ENCODE results near the gene AGAP1.
"Not testable (repeated sequence)": the region's sequence is repeated elsewhere in the genome, so short reads cannot be mapped to it uniquely, and the experiment has no call there.

The AGAP1 gene

DNA sequence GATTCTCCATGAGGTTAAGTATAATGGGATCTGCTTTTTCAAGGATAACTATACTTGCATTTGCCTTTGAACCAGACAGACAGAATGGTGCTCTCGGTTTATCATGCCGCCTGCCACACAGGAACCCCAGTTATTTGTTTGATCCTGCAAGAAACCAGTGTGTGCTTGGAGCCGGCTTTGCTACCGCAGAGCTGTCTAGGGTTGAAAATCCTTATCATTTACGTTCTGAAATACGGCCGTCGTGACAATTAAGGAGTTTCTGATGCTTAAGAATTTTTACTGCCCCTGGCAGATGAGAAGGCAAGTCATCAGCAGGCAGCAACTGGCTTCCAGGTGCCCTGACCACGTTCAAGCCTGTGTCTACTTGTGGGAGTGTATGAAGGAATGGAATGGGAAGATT, 562.3 kb downstream of the AGAP1 start:
- DNase-seq = no peak

DNA sequence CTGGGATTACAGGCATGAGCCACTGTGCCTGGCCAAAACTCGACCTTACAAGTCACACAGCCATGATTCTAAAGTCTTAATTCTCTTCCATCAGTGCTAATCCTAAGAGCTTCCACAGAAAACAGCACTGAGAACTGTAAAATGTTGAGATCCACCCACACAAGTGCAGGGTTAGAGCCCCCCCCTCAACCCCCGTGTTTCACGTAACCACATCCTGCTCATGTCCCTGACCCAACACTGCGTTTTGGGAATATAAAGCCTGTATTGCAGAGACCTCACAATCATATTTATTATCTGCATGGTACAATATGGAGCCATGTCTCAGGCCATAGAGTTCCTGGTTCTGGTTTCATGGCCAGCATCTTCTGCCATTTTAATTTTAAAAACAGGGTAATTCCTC, 563.5 kb downstream of the AGAP1 start:
- DNase-seq = no peak

DNA sequence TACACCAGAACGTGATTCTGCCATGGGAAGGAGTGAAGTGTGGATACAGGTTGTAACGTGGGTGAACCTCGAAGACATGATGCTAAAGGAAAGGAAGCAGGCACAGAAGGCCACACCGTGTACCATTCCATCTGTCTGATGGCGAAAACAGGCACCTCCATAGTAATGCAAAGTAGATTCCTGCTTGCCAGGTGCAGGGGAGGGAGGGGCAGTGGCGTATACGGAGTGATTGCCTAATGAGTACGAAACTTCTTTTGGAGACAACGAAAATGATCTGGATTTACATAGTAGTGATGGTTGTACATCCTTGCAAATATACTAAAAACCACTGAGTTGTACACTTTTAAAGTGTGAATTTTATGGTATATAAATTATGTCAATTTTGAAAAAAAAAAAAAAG, 567.7 kb downstream of the AGAP1 start:
- DNase-seq = no peak

DNA sequence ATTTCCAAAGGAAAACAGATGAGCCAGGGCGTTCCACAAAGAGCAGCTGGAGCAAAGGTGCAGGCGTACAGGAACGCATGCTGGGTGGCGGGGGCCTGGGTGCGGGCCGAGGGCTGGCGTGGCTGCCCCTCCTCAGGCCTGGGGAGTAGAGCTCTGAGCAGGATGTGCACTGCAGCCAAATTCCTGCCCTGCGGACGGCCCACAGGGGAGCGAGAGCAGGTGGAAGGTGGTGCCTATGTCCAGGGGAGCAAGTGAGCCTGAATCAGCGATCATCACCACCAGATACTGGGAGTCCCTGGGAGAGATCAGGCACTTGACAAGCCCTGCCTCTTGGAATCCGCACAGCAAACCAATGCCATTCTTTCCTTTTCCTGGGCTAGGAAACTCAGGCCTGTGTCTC, 568.1 kb downstream of the AGAP1 start:
- no peak for DNase-seq

DNA sequence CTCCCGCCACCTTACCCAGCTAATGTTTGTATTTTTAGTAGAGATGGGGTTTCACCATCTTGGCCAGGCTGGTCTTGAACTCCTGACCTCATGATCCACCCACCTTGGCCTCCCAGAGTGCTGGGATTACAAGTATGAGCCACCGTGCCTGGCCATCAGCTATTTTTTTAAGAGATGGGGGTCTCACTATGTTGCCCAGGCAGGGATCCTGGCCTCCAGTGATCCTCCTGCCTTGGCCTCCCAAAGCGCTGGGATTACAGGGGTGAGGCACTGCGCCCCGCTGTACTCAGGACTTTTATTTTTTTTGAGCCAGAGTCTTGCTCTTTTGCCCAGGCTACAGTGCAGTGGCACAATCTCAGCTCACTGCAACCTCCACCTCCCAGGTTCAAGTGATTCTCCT, 569.0 kb downstream of the AGAP1 start:
- not testable (repeated sequence) for DNase-seq

DNA sequence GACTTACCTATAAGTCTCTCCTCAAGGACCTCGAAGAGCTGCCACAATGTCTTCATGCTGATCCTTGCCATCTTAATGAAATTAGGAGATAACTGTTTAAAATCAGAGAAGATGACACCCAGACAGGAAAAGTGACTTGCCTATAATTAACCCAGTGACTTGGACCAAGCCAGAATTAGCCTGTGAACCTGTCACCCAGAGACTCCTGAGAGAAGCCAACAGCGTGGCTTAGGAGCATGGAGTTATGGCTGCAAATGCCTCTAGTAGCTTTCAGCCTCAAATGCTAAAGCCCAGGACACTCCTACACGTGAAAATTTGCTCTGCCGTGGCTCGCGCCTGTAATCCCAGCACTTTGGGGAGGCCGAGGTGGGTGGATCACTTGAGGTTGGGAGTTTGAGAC, 570.2 kb downstream of the AGAP1 start:
- no peak for DNase-seq

DNA sequence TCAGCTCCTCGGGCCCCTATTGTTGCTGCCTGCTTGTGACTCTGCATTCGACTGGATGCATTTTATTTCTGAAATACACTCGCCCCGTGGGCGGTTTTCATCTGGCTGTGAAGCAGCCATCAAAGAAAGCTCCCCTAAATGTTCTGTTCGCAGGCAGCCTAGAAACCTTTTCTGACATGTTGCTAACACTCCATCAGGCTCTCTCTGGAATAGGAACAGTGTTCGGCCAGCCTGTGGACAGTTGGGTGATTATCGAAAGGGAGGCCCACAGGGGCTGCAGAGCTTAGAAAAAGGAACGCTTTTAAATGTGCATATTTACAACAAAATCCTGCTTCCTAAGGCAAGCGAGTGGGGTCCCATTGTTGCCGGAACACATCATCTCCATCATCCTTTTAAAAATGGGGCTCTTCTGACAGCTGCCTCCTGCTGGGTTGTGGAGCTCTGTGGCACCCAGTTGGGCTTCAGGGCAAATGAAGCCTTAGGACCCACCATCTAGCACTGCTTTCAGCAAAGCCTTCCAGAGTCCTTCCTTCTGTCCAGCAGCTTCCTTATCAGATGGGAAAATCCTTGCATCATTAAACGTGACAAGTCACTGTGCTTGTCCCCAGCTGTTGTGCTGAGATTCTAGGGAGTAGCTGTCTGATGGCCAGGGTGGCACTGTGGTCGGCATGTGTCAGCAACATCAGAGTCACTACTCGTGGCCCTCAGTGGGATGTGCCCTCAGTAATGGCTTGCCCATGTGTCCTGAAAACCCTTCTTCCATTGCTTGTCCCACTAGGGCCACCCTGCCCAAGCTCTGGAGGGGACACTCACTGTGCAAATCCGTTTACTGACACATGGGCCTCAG, 571.7 kb downstream of the AGAP1 start:
- no peak for DNase-seq

DNA sequence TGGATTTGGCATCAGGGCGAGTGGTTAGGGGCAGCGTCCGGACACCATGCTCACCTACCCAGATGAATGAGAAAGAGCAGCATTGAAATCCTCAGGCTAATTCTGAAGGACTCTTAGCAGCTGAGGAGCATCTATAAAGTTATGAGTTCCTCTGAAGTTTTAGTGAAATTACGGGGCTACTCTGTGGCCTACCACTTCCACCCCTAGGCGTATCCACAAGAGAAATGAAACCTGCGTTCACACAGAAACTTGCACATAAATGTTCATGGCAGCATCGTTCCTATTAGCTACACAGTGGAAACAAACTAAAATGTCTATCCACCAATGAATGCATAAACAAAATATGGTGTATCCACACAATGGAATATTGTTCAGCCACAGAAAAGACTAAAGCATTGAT, 576.4 kb downstream of the AGAP1 start:
- DNase-seq = no peak

DNA sequence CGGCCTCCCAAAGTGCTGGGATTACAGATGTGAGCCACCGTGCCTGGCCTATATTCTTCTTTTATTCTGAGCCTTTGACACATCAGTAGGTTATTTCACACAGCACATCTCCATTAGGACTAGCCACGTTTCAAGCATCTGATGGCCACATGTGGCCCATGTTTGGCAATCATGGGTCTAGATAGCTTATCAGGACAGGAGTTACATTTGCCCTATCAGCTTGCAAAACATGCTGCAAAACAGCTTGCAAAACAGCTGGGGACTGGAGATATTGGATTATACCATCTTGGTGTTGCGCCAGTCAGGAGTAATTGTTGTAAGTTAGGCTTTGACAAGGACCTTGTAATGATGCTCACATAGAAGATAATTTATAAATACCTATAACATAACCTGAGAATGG, 579.4 kb downstream of the AGAP1 start:
- DNase-seq = no peak

DNA sequence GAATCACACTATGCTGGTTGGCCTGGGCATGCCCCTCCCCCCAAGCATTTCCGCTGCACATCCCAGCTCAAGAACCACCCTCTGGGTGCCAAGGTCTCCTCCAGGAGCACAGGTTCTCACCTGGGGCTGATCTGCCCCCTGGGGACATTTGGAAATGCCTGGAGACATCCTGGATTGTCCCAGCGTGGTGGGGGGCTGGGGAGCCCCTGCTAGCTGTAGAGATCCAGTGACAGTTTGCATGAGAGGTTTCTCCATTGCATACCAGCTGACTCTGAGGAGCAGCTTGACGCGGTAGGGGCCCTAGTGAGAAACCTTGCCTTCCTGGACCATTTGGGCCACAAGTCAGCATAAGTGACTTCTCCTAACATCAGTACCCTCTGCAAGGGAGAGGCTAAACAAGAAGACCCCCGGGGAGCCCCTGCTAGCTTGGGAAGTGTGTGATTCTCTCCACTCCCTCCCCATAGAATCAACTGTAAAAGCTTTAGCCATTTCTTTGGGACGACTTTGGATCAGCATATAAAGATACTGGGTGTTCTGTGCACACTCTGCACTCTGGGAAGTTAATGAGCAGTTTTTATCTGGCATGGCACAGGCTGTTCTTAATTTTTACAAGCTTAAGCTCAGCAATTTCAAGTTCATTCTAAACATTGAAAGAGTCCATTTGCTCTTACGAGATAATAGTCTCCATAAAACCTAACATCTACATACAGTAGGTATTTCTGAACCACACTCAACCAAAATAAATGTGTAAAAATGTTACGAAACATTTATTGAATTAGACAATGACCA, 580.2 kb downstream of the AGAP1 start:
- no peak for DNase-seq

DNA sequence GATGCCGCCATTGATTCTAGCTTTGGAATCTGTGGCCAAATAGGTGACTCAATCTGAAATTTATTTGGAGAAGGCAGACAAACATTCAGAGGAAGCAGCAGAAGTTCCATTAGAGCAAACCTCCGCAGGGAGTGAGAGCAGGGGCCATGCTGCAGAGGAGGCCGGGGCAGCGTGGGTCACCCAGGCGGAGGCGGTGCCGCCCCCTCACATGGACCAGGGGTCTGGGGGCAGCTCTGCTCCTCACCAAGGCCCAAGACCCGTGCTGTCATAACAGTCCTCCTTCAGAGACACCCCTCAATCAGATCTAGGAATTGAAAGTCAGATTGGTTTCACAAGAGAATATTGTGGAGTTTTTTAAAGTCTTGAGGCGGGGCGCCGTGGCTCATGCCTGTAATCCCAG, 582.0 kb downstream of the AGAP1 start:
- DNase-seq = no peak

DNA sequence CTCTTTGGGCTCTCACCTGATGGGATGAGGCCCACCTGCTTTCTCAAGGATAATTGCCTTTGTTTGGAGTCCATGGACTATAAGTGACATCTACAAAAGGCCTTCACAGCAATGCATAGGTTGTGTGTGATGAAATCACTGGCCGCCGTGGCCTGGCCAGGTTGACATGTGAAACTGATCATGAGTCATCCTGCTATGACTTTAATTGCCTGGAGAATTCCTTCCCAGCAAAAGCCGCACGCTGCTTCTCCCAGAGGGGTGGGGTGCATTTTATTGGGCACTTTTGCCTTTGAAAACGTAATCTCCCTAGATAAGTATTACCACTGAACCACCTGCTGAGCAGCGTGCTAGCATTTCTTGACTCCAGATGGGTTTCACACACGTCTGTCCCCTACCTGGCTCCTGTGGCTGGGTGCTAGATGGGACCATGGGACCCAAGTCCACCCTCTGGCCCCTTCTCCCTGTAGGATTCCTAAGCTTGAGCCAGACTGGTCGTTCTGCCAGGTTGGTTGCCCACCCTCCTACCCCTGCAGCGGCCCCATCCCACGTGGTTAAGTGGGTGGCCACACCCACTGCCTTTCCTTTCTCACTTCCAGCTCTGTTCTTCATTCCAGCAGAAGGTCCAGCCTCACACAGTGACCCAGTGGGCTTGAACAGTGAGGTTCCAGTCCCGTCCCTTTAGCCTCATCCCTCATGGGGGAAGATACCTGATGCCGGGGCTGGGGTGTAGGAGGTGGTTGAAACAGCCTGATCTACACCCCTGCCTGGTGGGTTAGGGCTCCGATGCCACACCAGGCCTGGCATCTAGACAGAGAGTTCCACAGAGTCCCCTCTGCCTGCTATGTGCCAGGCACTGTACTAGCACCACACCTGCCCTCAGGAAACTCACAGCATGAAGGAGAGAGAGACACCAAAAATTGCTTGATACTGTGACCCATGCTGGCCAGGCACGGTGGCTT, 584.7 kb downstream of the AGAP1 start:
- no peak for DNase-seq

DNA sequence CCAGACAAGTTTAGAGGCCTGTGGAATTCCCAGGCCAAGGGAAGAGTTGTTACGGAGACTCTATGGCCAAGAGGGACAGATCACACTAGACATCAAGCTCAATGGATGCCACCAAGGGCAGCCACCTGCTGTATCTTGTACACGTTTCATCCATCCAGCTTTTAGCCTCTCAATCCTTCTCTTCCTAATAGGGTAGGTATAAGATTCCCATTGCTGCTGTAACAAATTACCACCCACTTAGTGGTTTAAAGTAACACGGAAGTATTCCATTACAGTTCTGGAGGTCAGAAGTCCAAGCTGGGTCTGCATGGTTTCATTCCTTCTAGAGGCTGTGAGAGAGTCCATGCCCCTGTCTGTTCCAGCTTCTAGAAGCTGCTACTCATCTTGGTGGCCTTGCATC, 586.6 kb downstream of the AGAP1 start:
- DNase-seq = no peak

DNA sequence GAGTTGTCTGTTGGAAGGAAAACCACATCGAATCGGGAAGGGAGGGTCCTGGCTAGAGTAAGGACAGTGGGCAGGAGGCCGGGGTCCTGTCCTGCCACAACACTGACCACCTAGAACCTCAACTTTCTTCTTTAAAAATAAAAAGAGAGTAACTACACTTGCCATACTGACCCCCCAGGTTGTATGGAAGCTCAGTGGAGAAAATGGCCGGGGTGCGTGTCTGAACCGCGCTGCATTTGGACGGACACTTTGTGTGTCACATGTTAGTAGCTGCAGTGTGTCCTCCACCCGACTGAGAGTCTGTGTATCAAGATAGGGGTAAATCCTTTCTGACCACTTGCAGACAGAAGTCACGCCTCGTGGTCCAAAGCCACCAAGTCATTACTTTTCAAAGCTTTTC, 587.3 kb downstream of the AGAP1 start:
- DNase-seq = no peak

DNA sequence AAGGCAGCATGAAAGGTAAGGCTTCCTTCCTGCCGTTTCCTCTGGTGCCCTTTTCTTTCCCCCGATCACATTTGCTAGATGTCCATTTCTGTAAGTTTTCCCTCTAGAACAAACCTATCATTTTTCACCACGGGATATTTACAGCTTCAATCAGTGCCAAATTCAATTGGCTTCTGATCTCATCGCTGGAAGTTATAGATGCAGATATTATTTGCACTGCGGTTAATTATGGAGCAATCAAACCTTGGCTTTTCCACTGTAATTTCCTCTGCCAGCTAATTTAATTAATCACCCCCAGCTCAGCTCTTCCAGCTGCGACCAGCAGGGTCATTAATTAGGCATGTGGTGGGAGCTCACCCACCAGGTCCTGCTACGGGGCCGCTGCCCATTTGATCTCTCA, 588.2 kb downstream of the AGAP1 start:
- DNase-seq = no peak

DNA sequence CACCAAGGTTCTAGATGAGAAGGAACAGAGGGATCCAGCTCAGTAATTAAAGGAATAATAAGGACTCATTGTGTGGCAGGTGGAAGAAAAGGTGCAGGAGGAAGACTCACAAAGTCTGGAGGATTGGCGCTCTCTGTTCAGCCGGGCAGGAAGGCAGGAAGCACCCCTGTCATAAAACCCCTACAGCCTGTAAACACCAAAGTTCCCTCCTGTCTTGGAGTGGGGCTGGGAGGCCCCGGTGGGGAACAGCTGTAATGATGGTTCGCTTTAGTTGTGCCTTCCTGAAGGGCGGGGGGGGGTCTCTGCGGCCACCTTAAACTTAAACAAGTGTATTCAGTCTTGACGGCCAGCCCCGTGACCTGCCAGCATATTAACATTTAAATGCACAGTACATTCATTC, 590.1 kb downstream of the AGAP1 start:
- no peak for DNase-seq

DNA sequence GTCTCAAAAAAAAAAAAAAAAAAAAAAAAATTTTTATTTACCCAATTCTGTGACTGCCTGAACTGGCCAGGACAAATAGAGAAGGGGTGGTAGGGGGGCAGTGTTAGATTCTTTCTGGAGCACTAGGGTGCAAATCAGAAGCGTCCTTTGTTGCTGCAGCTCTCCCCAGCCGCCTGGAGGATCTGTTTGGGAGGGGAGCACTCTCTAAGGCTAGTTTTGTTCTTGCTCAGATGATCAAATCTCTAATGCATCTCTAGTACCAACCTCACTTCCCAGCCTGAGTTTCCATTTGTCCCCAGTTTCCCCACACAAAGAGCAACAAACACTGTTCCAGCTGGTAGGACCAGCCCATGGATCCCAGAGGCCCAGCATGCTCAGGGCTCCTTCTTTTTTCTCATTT, 591.4 kb downstream of the AGAP1 start:
- DNase-seq = no peak

DNA sequence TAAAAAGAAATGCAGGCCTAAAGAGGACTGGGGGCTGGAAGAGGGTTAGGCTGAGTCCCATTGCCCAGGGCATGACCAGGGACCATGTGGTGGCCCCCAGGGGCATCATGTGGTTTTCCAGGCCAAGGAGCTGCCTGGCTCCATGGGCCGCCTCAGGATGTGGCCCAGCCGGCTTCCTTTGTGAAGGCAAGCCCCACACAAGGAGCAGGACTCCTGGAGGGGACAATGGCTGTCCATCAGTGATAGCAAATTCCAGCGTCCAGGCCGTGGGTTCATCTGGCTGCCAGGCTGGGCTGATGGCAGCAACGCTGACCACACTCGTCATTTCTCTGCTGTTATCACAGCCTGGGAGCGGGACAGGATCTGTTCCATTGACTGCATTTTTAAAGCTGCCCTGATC, 591.8 kb downstream of the AGAP1 start:
- no peak for DNase-seq

DNA sequence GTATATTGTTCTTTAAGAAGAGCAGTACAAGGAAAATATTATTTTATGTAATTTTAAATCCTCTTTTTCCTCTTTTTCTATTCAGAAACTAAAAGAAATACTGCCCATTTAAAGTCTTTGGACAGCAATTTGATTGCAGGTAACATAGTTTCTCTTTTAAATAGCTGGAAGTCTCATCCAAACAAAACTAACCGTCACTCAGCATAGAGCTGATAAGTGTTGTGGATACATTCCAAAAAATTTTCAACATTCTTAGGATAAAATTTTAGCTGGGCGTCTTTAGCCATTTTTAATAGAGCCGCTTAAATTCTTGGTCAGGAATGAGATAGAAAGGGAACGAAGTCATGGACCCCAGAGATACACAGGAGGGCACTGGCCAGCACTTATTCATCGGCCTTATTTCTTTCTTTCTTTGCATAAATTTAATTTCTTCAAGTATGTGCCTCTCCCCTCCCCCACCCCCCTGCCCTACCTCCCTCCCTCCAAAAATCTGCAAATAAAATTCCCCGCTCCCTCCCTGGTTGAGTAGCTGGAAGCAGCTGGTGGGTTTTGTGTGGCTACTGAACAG, 592.6 kb downstream of the AGAP1 start:
- DNase-seq = no peak

DNA sequence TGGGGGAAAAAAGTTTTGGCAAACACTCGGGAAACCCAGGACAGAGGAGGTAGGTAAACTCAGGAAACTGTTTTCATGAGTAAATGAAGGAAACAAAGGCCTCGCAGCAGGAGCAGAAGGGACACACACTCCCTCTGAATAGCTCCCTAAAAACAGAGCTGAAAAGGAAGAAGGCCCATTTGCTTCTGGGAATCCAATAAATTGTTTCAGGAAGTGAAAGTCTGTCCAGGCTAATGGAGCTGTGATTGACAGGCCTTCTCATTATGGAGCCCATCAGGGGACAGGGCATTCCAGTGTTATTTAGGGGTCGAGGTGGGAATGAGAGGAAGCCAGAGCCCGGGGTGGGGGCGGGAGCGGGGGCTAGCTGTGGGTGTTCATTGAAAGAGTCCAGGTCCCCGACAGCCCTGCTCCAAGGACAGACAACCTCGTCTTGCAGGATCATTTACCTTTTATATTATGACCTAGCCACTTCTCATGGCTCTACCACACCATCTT, 593.2 kb downstream of the AGAP1 start:
- no peak for DNase-seq

DNA sequence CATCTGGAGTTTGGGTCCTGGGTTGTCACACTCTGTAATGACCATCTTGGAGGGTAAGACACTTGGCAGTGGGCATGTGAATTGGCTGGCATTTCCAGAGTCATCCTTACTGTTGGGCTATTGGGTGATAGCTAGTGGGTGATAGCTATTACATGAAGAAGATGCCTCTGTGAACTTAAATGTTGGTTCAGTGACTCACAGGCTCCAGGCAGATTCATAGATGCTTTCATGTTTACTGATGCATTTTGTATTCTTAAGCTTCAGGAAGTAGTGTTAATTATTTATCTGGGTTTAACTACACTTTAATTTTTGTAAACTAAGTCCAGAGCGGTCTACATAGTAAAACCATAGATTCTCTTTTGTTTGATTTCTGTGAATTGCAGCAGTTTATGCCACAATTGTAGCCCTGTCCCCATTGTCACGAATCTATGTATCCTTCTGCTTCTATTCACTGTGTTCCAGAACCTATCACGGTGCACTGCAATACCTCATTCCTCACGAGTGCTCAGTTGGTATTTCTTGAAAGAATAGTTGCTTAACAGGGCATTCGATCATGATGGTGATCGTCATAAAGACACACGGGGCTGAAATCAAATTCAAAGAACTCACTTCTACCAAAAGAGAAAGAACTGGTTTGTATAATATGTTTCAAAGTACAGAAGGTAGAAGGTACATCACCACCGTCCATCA, 594.7 kb downstream of the AGAP1 start:
- DNase-seq = no peak

Data from stimulated activated naive CD4-positive, alpha-beta T cell (primary cell).